GM21529 (cell line): ENCODE measurements around the gene SYNJ2.
"Not testable (repeated sequence)": the region's sequence is repeated elsewhere in the genome, so short reads cannot be mapped to it uniquely, and the experiment has no call there.

ENCODE experiments used
- ATAC-seq: cut with Tn5 transposase; IDR thresholded peaks from one replicate; pipeline ENCODE4 v1.9.1; 2021; ENCODE audit not compliant: unreplicated experiment

The SYNJ2 gene

DNA sequence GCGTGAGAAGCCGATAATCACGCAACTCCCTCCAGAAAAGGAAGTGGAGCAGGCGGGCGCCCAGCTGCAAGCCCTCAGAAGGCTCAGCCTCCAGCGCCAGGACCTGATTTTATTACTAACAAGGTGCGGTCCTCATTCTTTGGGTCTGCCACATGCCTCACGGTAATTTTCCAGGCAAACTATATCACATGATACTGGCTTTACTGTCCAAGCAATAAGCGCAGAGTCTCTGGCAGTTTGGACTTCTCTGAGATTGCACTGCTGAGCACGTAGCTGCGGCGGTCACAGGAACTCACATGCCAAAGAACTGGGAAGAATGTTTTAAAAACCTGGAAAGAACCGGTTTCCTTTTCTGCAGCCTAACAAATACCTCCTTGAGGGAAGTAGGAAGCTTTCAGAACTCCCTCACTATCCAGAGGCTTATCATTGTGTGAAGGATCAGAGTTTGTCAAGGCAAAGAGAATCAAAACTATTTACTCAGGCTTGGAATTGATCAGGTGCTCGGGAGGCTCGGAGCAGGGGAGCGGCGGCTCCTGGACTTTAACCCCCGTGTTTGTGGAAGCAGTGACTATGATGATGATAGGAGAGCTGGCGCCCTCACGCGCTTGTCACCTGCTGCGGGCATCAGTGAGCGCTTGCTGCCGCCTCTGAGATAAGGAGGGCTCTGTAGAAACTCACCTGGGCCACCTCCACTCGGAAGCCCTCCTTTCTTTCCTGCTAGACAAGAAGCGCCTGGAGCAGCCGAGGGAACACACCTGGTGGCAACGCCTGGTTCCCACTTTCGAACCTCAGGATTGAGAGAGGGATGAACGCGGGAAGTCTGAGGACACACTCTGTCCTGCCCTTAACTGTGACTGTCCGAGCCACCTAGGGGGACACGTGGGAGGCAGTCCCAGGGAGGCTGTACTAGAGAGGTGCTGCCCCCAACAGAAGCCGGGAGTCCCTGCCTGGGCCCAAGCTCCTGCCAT, 27.2 kb upstream of the SYNJ2 start:
- no peak for ATAC-seq

DNA sequence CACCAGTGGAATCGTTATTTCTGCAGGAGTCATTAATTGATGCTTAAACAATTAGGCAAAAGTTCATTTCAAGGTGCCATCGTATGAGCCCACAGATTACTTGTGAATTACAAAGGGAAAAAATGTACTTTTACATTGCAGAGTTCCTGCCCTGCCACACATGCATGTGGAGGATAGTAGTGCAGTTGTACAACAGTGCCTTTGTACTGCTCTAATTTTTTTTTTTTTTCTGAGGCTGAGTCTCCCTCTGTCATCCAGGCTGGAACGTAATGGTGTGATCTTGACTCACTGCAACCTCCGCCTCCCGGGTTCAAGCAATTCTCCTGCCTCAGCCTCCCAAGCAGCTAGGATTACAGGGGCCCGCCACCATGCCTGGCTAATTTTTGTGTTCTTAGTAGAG, 26.0 kb upstream of the SYNJ2 start:
- ATAC-seq, result no peak

DNA sequence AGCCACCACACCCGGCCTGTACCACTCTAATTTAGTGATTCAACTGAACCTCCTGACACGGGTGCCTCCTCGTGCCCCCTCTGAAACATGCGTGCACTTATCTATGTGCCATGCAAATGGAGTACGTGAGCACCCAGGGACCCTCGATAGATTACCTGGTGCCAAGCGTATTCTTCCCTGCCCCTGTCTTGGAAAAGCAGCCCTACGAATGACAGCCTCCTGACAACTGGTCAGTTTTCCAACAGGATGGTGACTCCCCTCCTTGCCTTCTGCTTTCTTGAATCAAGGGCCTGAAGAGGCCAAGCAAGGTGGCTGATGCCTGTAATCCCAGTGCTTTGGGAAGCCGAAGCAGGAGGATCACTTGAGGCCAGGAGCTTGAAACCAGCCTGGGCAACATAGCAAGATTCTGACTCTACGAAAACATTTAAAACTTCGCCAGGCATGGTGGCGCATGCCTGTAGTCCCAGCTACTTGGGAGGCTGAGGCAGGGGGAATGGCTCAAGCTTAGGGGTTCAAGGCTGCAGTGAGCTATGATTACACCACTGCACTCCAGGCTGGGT, 25.4 kb upstream of the SYNJ2 start:
- no peak for ATAC-seq

DNA sequence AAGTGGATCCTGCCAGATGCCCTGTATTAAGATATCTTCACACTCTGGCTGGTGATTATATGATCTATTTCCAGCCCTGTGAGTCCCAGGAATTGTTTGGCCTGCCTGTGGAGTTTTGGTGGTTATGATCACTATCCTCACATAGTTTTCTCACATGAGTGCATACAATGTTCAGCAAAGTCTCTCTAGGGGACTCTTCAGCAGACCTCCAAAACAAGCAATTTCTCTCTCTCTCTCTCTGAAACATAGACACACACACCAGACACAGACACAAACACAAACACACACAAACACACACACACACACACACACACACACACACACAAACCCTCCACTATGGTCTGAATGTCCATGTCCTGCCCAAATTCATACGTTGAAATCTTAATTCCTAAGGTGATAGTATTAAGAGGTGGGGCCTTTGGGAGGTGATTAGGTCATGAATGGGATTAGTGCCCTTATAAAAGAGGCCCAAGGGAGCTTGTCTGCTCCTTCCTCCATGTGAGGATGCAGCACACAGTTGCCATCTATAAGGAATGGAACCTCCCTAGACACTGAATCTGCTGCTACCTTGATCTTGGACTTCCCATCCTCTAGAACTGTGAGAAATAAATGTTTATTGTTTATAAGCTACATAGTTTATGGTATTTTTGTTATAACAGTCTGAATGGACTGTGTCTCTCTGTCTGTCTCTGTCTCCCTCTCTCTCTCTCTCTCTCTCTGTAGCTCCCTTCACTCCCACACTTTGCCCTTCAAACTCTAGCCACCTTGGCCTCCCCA, 22.0 kb upstream of the SYNJ2 start:
- no peak for ATAC-seq

DNA sequence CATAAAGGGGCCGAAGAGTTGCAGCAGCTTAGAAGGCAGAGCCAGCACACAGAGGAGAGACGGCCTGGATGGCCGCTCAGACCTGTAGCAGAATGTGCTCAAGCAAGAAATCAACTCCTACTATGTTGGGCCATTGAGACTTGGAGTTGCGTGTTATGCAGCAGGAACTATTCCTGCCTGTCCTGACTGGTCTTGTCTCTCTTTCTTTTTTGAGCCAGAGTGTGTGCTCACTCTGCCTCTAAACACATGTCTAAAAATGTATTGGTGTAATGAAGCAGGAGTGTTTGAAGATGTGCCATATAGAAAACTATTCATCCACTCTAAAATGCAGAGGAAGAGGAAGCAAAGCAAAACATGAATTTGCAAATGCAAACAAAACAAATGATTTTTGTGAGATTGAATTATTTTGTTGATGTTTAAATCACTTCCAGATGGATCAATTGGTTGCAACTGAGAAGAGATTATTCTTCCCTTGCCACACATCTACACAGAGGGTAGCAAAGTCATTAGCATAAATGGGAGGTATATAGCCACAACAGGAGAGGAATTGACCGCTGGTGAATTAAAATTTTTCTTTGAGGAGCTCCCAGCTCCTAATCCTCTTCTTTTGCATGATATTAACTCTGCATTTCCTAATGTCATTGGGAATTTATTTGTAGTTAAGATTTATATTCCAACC, 20.4 kb upstream of the SYNJ2 start:
- ATAC-seq, result no peak

DNA sequence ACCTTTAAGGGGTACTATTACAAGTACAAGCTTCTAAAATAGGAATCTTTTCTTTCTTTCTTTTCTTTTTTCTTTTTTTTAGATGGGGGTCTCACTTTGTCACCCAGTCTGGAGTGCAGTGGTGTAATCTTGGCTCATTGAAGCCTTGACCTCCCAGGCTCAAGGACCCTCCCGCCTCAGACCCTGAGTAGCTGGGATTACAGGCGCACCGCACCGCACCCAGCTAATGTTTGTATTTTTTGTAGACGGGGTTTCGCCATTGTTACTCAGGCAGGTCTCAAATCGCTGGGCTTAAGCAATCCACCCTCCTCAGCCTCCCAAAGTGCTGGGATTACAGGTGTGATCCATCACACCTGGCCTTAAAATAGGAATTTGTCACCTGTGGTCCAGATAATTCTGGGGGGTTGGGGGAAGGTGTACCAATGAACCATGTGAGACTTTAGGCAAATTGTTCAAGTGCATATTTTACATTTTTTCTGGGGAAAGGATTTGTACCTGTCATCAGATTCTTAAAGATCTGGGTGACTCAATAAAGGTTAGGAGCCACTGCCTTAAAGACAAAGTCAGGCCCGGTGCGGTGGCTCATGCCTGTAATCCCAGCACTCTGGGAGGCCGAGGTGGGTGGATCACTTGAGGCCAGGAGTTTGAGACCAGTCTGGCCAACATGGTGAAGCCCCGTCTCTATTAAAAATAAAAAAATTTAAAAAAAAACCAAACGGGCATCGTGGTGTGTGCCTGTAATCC, 19.7 kb upstream of the SYNJ2 start:
- no peak for ATAC-seq

DNA sequence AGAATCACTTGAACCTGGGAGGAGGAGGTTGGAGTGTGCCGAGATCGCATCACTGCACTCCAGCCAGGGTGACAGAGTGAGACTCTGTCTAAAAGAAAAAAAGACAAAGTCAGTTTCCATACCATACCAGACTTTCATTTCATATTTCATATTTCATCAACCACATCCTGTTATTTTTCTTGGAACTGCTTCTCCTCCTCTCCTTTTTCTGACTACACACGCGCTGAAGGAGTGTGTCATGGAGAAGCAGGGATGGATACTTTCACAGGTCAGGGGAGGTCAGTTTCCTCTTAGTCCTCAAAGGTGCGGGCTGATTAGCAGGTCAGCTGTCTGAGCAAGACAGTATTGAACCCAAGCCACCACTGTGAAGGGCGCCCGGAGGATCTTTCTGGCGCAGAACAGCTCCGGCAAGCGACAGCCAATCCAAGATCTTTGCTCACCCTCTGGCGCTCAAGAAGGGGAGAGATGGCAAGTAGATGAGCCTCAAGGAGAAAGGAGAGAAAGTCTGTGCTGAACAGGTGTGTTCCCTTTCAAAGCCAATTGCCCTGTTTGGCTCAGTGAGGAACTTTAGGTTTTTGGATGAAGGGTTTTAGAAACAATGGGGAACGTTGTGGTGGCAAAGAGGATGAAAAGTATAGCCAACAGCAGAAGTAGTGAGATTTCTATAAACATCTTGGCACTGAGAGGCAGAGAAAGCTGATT, 18.9 kb upstream of the SYNJ2 start:
- ATAC-seq, result no peak

DNA sequence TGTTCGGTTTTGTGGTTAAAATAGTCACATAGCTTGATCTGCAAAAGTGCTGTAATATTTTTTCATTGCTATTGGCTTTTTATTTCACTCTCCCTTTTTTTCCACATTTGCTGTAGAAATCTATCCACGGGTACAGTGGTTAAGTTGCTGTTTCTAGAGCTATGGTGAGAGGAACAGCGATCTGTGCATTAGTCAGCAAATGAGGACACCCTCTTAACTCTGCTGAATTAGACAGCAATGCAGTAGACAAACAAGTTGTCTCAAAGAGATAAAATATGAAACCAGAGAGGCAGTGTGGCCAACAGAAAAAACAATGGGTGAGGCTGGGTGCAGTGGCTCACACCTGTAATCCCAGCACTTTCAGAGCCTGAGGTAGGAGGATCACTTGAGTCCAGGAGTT, 17.6 kb upstream of the SYNJ2 start:
- ATAC-seq, result no peak

DNA sequence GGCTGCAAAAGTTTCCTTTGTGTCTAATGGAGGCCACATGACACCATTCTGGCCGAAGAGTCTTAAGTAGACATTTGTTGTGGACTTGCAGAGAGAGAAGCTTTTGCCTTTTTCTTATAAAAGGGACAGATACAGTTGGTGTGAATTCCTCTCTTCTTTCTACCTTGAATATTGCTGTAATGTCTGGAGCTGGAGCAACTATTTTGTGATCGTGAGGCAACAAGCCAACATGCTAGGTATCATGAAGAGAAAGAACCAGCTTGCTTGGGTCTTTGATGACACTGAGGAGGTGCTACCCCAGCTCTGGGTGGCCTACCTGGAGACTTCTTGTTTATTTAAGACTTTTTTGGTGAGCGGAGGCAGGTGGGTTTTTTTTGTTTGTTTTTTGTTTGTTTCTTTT, 16.3 kb upstream of the SYNJ2 start:
- no peak for ATAC-seq

DNA sequence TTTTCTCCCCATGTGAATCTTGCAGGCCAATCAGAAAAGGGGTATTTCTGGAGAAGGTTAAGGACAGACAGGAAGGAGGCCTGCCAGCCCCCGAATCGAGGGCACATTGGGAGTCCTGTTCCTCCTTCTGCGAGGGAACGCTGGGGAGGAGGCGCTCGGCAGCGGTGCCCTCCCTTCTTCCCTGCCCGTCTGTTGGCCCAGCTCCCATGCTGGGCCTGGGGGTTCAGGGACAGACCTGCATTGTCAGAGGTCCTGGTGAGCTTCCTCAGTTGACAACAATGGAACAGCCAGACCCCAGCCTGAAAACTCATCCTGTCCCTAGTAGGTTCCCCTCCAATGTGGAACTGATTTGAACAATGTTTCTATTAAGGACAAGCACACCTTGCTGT, 15.1 kb upstream of the SYNJ2 start:
- ATAC-seq, result no peak

DNA sequence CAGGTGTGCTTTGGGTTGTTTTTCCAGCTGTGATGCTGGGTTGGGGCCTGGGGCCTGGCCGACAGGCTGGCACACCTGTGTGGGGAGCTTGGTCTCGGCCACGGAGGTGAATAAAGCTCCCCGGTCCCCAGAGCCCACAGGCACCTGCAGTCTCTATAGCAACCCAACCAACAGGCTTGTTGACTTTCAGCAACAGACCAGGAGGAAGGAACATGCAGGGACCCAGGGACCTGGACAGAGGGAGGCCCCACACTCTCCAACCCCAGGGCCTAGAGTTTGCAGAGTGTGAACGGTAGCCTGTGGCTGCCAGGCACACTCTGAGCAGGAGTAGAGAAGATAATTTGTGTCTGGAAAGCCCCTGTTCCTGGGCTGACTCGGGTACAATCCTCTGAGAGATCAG, 14.6 kb upstream of the SYNJ2 start:
- no peak for ATAC-seq

DNA sequence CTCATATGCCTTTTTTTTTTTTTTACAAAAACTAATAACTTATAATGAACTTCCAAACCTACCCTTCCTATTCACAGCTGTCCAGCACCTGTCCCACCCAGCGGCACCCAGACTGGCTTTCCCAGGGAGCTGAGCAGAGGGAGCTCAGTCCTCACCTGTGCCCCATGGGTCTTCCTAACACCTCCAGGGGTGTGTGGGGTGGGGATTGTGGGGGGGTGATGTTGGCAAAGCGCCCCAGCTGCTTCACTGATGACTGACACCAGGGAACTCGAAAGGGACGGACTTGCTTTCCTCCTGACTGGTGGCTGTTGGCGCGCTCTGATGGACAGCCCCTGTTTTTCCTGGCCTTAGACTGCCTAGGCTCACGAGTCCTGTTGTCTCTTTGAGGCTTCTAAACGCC, 14.2 kb upstream of the SYNJ2 start:
- no peak for ATAC-seq

DNA sequence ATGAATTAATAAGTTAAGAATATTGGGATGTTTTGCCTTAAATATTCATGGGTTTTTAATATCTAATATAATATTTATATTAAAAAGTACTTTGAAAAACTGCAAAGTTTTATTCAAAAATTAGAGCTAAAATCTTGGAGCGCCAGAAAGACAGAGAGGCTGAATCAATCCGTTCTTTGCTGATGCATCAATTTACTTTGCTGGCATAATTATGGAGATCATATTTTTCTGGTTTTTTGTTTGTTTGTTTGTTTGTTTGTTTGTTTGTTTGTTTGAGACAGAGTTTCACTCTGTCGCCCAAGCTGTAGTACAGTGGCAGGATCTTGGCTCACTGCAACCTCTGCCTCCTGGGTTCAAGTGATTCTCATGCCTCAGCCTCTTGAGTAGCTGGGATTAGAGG, 9.5 kb upstream of the SYNJ2 start:
- not testable (repeated sequence) for ATAC-seq

DNA sequence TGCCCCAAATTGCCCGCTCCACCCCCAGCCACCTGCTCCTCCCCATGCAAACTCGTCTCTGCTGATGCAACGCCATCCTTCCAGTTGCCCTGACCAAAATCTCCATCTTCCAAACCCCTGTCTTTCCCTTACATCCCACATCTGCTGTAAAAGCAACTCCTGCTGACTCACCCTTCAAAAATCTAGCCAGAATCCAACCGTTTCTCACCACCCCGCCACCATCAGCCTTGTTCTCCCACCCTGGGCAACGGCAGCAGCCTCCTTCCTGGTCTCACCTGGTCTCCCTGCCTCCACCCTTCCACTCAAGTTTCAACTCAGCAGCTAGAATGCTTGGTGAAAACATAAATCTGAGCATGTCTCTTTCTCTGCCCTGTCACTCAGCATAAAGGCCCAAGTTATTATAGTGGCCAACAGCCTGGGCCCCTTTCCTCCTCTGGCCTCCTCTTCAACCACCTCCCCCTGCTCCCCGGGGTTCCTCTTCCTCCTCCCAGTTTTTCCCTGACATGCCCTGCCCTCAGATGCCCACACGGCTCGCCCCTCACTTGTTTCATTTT, 7.2 kb upstream of the SYNJ2 start:
- ATAC-seq, result no peak

DNA sequence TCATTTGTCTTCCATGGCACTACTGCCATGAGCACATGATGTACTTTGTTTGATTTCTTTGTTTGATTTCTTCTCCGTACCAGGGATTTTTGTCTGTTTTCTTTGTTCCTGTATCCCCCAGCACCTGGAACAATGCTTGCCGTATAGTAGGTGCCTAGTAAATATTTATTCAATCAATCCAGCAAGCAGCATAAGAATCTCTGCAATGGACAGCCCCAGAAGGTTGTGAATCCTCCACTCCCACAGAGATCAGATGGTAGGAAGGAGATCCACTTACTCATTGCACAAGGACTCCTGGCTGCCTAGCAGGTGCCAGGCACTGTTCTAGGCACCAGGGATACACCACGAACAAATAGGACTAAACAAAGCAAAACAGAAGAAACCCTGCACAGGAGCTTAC, 6.7 kb upstream of the SYNJ2 start:
- no peak for ATAC-seq

DNA sequence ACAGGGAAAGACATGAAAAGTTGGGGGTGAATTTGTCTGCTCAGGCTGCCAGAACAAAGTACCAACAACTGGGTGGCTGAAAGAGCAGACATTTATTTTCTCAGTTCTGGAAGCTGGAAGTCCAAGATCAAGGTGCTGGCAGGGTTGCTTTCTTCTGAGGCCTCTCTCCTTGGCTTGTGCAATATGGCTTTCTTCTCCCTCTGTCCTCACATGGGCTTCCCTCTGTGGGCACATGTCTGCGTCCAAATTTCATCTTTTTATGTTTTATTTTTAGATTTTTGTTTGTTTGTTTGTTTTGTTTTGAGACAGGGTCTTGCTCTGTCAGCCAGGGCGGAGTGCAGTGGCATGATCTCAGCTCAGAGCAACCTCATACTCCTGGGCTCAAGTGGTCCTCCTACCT, 6.2 kb upstream of the SYNJ2 start:
- ATAC-seq, result no peak

DNA sequence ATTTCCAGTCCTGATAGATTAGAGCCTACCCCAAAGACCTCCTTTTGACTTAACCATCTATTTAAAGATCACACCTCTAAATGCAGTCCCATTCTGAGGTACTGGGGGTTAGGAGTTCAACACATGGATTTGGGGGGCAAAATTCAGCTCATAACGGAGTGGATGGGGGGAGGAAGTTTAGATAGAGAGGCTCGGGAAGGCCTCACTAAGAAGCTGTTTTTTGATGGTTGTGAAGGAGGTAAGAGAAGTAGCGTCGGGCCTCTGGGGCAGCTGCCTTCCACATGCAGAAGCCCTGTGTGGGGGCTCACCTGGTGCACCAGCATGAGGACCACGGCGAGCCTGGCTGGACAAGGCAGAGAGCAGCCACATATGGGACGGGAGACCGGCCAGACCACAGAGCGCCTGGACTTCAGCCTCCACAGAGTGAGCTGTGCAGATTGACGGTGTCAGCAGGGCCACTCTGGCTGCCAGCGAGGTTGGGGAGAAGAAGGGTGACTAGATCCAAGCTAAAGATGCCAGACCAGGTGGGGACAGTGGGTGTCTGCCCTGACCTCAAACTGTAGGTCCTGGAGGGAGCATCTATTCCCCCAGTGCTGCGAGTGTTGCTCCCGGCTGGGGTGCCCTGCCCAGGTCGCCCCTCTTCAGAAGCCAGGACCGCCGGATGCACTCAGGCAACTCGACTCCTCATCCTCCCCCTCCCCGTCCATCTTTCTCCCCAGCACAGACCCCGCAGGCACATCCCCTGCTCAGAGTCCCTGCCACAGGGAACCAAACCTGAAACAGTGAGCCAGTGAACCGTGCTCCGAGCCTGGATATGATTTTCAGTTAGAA, 5.1 kb upstream of the SYNJ2 start:
- ATAC-seq, result no peak

DNA sequence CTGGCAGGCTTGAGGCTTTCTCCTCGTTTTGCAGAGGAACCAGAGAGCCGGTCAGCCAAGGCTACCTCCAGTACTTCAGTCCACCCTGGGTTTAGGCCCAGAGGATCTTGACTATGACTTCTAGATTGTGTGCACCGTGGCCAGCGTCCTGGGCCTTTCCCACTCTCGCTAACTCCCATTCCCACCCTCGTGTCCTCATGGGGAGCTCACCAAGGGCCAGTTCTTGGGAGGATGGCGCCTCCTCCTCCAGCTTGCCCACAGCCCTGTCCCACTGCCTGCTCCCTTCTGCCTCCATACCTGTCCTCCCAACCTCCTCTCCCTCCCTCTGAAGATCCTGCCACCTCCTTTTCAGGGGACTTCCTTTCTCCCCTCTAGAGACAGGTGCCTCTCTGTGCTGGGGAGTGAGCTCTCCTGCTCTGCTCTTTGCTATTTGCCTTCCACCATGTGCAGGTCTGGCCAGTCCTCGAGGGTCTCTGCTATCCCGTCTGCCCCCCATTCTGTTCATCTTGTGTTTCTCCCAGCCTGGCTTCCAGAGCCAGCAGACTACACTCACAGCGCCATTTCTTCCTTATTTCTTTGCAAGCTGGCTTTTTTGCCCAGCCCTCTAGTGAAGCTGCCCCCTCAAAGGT, 4.4 kb upstream of the SYNJ2 start:
- ATAC-seq, result no peak
